ENCODE results near the gene RPTN. TPM values are rescaled to one million over a fixed set of nuclear protein-coding genes. Genes with fewer than 3 reads are reported as not detected.

RPTN gene
- polyA plus RNA-seq, 1 of the 3 experiments (the other 2 are of a cell fraction), result not detected

DNA sequence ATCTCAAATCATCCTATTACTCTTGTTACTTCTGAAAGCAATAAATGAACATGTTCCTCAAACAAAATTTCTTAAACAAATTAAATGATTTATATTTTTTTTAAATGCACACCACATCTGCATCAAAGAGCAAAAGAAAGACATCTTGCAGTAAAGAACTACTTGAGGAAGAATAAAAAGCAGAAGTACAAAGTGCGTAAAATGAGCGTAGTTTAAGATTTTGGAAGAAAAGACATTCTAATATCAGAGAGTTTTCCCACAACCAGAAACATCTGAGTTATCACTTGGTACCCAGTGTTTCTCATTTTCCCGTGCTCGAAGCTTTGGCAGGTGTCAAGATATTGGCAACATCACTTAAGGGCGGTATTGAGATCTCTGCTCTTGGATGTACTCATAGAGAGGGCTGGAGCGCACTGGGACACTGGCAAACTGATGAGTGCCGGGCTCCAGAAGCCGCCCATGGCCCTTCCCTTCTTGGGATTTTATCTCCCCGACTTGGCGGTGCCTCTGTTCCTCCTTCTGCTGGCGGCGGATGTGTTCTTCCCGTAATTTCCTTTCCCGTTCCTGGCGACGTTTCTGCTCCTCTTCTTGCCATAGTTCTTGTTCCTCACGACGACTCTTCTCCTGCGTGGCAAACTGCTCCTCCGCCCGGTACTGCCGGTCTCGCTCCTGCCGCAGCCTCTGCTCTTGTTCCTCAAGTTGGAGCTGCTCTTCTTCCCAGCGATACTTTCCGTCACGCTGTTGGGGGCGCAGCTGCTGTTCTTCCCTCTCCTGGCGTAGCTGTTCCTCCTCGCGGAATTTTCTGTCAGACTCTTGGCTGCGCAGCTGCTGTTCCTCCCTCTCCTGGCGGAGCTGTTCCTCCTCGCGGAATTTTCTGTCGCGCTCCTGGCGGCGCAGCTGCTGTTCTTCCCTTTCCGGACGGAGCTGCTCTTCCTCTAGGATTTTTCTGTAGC lies 51.7 kb downstream of the RPTN start:
- CTCF ChIA-PET, result interaction anchor here (1.1 kb wide), 1 partner anchor 54 kb away, joined by 3 read pairs; no protein-coding TSS in a partner anchor
- Histone ChIP-seq H3K79me2 (ENCODE audit: insufficient read depth) (no peaks in the 10 kb centered on the region), H3K4me3 (ENCODE audit: low read depth in 2 of 2, low read length in 1 of 2) (peak overlapping the region; percentile 14 to 39; a peak in 2 of 4 replicates), H3K9me2 (no peaks in the 10 kb centered on the region), H3K27ac (ENCODE audit: low read depth in 2 of 2, low read length in 1 of 2) (no peak overlapping the region), H3K9me3 (no peaks in the 10 kb centered on the region), H3F3A (replicated peaks; ENCODE audit: insufficient read depth) (peaks cover 3% of the 10 kb centered on the region), H3K36me3 (replicated peaks in 1 of 2; ENCODE audit: control insufficient read depth in 1 of 2, insufficient read depth in 2 of 2, low read length in 1 of 2) (no peaks in the 10 kb centered on the region), H4K20me1 (ENCODE audit: insufficient read depth) (no peaks in the 10 kb centered on the region), H3K27me3 (ENCODE audit: insufficient read depth) (peaks cover 78% of the 10 kb centered on the region), H3K4me2 (peak overlapping the region; percentile 95), H3K4me1 (ENCODE audit: control insufficient read depth in 1 of 2, insufficient read depth in 2 of 2, low read depth in 1 of 2, low read length in 1 of 2) (peaks cover 0 to 12% of the 10 kb centered on the region in 2 experiments; a peak in 1 of 4 replicates), H3K9ac (no peak overlapping the region), H2AFZ (ENCODE audit: low read depth) (peak overlapping the region; percentile 59; the same call in 1 of the 2 replicates)
- POLR2A ChIA-PET, result no interaction called here
- no peak for TF ChIP-seq POLR2AphosphoS5 (IDR thresholded peaks at IDR 0.05; ENCODE audit: low read depth, low read length)
- TF ChIP-seq TEAD4 (IDR thresholded peaks at IDR 0.05; ENCODE audit: borderline replicate concordance, insufficient read depth), result no peak
- TF ChIP-seq, protein P1, sequence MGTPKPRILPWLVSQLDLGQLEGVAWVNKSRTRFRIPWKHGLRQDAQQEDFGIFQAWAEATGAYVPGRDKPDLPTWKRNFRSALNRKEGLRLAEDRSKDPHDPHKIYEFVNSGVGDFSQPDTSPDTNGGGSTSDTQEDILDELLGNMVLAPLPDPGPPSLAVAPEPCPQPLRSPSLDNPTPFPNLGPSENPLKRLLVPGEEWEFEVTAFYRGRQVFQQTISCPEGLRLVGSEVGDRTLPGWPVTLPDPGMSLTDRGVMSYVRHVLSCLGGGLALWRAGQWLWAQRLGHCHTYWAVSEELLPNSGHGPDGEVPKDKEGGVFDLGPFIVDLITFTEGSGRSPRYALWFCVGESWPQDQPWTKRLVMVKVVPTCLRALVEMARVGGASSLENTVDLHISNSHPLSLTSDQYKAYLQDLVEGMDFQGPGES (IDR thresholded peaks at IDR 0.05; ENCODE audit: low read depth, low read length), result no peak
- TF ChIP-seq, protein P2, sequence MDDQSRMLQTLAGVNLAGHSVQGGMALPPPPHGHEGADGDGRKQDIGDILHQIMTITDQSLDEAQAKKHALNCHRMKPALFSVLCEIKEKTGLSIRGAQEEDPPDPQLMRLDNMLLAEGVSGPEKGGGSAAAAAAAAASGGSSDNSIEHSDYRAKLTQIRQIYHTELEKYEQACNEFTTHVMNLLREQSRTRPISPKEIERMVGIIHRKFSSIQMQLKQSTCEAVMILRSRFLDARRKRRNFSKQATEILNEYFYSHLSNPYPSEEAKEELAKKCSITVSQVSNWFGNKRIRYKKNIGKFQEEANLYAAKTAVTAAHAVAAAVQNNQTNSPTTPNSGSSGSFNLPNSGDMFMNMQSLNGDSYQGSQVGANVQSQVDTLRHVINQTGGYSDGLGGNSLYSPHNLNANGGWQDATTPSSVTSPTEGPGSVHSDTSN (IDR thresholded peaks at IDR 0.05), result no peak
- no peak for TF ChIP-seq NRF1 (IDR thresholded peaks at IDR 0.05; ENCODE audit: low read depth, low read length)
- TF ChIP-seq TCF12 (IDR thresholded peaks at IDR 0.05), result no peak
- no peak for TF ChIP-seq SMC3 (IDR thresholded peaks at IDR 0.05; ENCODE audit: low read depth, low read length)
- TF ChIP-seq RAD21 (IDR thresholded peaks at IDR 0.05; ENCODE audit: low read length), result no peak
- TF ChIP-seq RXRA (IDR thresholded peaks at IDR 0.05; ENCODE audit: borderline replicate concordance, low read depth), result no peak
- no peak for TF ChIP-seq USF1 (IDR thresholded peaks at IDR 0.05; ENCODE audit: borderline replicate concordance, low read depth)
- no peak for TF ChIP-seq MXI1 (IDR thresholded peaks at IDR 0.05; ENCODE audit: low read depth, low read length)
- no peak for DNase-seq
- 10% methylated on average over 41 of the region's 41 CpGs for WGBS (ENCODE audit: low lambda C conversion rate)

DNA sequence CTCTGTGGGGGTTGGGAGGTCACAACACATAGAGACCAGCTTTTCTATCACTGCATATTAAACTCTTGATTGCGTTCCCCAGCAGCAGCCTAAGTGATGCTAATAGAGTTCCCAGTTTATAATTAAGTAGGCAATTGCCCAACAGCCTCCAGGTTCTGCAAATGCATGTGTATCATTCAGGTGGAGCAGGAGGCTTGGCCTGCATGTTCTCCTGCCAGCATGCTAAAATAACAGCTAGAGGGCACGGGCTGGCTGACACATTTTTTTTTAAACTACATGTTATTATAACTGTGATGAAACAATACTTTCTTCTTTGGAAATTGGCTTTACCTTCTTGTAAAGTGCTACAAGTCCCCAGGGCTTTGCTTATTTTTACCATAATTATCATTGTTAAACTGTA lies 54.2 kb downstream of the RPTN start:
- Histone ChIP-seq H3K4me3 (ENCODE audit: low read depth in 2 of 2, low read length in 1 of 2) (no peak overlapping the region), H3K9ac (no peak overlapping the region), H3K79me2 (ENCODE audit: insufficient read depth) (no peaks in the 10 kb centered on the region), H4K20me1 (ENCODE audit: insufficient read depth) (no peaks in the 10 kb centered on the region), H3K4me2 (no peak overlapping the region), H3K27ac (ENCODE audit: low read depth in 2 of 2, low read length in 1 of 2) (no peak overlapping the region), H3F3A (replicated peaks; ENCODE audit: insufficient read depth) (peaks cover 3% of the 10 kb centered on the region), H2AFZ (ENCODE audit: low read depth) (no peak overlapping the region), H3K9me3 (no peaks in the 10 kb centered on the region), H3K36me3 (replicated peaks in 1 of 2; ENCODE audit: control insufficient read depth in 1 of 2, insufficient read depth in 2 of 2, low read length in 1 of 2) (no peaks in the 10 kb centered on the region), H3K9me2 (no peaks in the 10 kb centered on the region), H3K27me3 (ENCODE audit: insufficient read depth) (peaks cover 71% of the 10 kb centered on the region), H3K4me1 (ENCODE audit: control insufficient read depth in 1 of 2, insufficient read depth in 2 of 2, low read depth in 1 of 2, low read length in 1 of 2) (peaks cover 0 to 4% of the 10 kb centered on the region in 2 experiments; a peak in 1 of 4 replicates)
- POLR2A ChIA-PET, result no interaction called here
- 4% methylated on average over 2 of the region's 2 CpGs for WGBS (ENCODE audit: low lambda C conversion rate)
- no peak for DNase-seq
- CTCF ChIA-PET, result no interaction called here
- TF ChIP-seq EP300 (IDR thresholded peaks at IDR 0.05; ENCODE audit: borderline replicate concordance in 1 of 2, low read depth in 1 of 2, low read length in 1 of 2) (no peak), SMC3 (IDR thresholded peaks at IDR 0.05; ENCODE audit: low read depth, low read length) (no peak), REST (IDR thresholded peaks at IDR 0.05; ENCODE audit: low read depth, low read length) (no peak), FOXM1 (IDR thresholded peaks at IDR 0.05; ENCODE audit: low read depth) (no peak), SIN3A (IDR thresholded peaks at IDR 0.05; ENCODE audit: borderline replicate concordance, low read depth, low read length) (no peak), GABPA (IDR thresholded peaks at IDR 0.05; ENCODE audit: low read depth) (no peak), RCOR1 (IDR thresholded peaks at IDR 0.05; ENCODE audit: low read length) (no peak), MEF2A (IDR thresholded peaks at IDR 0.05; ENCODE audit: borderline replicate concordance, low read depth) (no peak), TCF12 (IDR thresholded peaks at IDR 0.05) (no peak), TEAD4 (IDR thresholded peaks at IDR 0.05; ENCODE audit: borderline replicate concordance, insufficient read depth) (no peak)
- TF ChIP-seq, protein P3, sequence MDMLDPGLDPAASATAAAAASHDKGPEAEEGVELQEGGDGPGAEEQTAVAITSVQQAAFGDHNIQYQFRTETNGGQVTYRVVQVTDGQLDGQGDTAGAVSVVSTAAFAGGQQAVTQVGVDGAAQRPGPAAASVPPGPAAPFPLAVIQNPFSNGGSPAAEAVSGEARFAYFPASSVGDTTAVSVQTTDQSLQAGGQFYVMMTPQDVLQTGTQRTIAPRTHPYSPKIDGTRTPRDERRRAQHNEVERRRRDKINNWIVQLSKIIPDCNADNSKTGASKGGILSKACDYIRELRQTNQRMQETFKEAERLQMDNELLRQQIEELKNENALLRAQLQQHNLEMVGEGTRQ (IDR thresholded peaks at IDR 0.05; ENCODE audit: borderline replicate concordance, low read depth, low read length), result no peak

All from SK-N-SH (cell line).